A549 (cell line): ENCODE results near the gene TNRC18. TPM values are rescaled to one million over a fixed set of nuclear protein-coding genes. Genes with fewer than 3 reads are reported as not detected.

ENCODE experiments used
- ATAC-seq, 2 experiments: fragments of 200-7000 bp in 1 of 2; fragments of >200 bp in 1 of 2; cut with Nextera tagmentation in 1 of 2; cut with Tn5 transposase in 1 of 2; 3 replicates each; pipeline versions ENCODE4 v1.8.0 to v1.9.1; 2018 to 2020; ENCODE audit warnings: mild to moderate bottlenecking in 1 of 2, moderate library complexity in 1 of 2
- CTCF ChIA-PET: fragments of 300-600 bp; sonication (Branson Sonifier 250); formaldehyde crosslinking; extraction: SDS; loops from one replicate; lab custom pipeline; 2021; ENCODE audit warnings: antibody characterized with exemption, inconsistent platforms; lab: Yijun Ruan, JAX
- POLR2A ChIA-PET: fragments of 350-600 bp; formaldehyde crosslinking; extraction: SDS; loops from one replicate; lab custom pipeline; 2021; ENCODE audit warnings: antibody characterized with exemption, inconsistent platforms; lab: Yijun Ruan, JAX
- DNase-seq, 2 experiments: peaks; one replicate each; pipeline versions ENCODE4 v3.0.0 to v3.0.0-alpha.2; 2011 to 2016; ENCODE audit warnings: low read depth in 1 of 2, low spot score in 1 of 2
- FAIRE-seq: peaks from 2 replicates; lab custom pipeline; 2011; peaks lifted over from hg19 to GRCh38; lab: Jason Lieb, UNC
- H3K27ac ChIP-seq, 2 experiments: fragments of >200 bp; sonication (Bioruptor Twin); formaldehyde crosslinking; 3 replicates each; pipeline ENCODE4 v1.5.1; 2016 to 2017
- H3K4me1 ChIP-seq: fragments of >200 bp; sonication (Bioruptor Twin); formaldehyde crosslinking; 3 replicates; pipeline ENCODE4 v1.6.1; 2016
- H3K4me2 ChIP-seq: fragments of >200 bp; sonication (Bioruptor Twin); formaldehyde crosslinking; 3 replicates; pipeline ENCODE4 v1.6.1; 2016
- H3K4me3 ChIP-seq: fragments of >200 bp; sonication (Bioruptor Twin); formaldehyde crosslinking; 3 replicates; pipeline ENCODE4 v1.5.1; 2016
- H3K9me3 ChIP-seq: fragments of >200 bp; sonication (Bioruptor Twin); formaldehyde crosslinking; 3 replicates; pipeline ENCODE4 v1.6.1; 2016
- BCL3 ChIP-seq: fragments of >200 bp; sonication (Bioruptor Twin); formaldehyde crosslinking; IDR thresholded peaks from 3 replicates; pipeline ENCODE4 v1.6.1; 2016
- CEBPB ChIP-seq, 2 experiments: fragments of >200 bp in 1 of 2; sonication (Bioruptor Twin) in 1 of 2; formaldehyde crosslinking in 1 of 2; IDR thresholded peaks; 2 replicates each; pipeline ENCODE4 v1.6.1; 2012 to 2016
- CHD2 ChIP-seq: fragments of 150-350 bp; IDR thresholded peaks from 2 replicates; pipeline ENCODE4 v1.6.1; 2014; ENCODE audit warnings: low read length; ENCODE audit not compliant: partially characterized antibody
- CHD4 ChIP-seq: fragments of 200-600 bp; sonication (generic); IDR thresholded peaks from 2 replicates; pipeline ENCODE4 v1.6.1; 2016; ENCODE audit warnings: antibody characterized with exemption, mild to moderate bottlenecking, borderline replicate concordance
- CTCF ChIP-seq: fragments of >200 bp; sonication (Bioruptor Twin); formaldehyde crosslinking; IDR thresholded peaks from 3 replicates; pipeline ENCODE4 v1.5.1; 2016
- E2F6 ChIP-seq: IDR thresholded peaks from 2 replicates; pipeline ENCODE4 v1.6.1; 2012; ENCODE audit warnings: low read depth, borderline replicate concordance
- EHMT2 ChIP-seq: fragments of 200-600 bp; sonication (generic); IDR thresholded peaks from 2 replicates; pipeline ENCODE4 v1.6.1; 2016; ENCODE audit warnings: antibody characterized with exemption, low read depth, mild to moderate bottlenecking, moderate library complexity
- ELK1 ChIP-seq: fragments of 150-350 bp; IDR thresholded peaks from 2 replicates; pipeline ENCODE4 v1.6.1; 2014; ENCODE audit warnings: low read depth, mild to moderate bottlenecking, low read length
- EP300 ChIP-seq, 2 experiments: fragments of >200 bp; sonication (Bioruptor Twin); formaldehyde crosslinking; IDR thresholded peaks; 2 replicates in 1 of 2; 3 replicates in 1 of 2; pipeline ENCODE4 v1.6.1; 2016 to 2017
- FOSB ChIP-seq: fragments of 250-450 bp; sonication (Bioruptor Pico); IDR thresholded peaks from 2 replicates; pipeline ENCODE4 v1.5.0; 2020; ENCODE audit warnings: mild to moderate bottlenecking, moderate library complexity
- FOXS1 ChIP-seq: fragments of 250-450 bp; sonication (Bioruptor Pico); IDR thresholded peaks from 2 replicates; pipeline ENCODE4 v1.5.0; 2020; ENCODE audit warnings: mild to moderate bottlenecking, moderate library complexity
- GATA3 ChIP-seq: IDR thresholded peaks from 2 replicates; pipeline ENCODE4 v1.6.1; 2012; ENCODE audit warnings: borderline replicate concordance
- HDAC2 ChIP-seq: fragments of 200-600 bp; sonication (generic); IDR thresholded peaks from 2 replicates; pipeline ENCODE4 v1.6.1; 2016
- HOXA7 ChIP-seq: fragments of 250-450 bp; sonication (Bioruptor Pico); IDR thresholded peaks from 2 replicates; pipeline ENCODE4 v1.5.0; 2020; ENCODE audit warnings: mild to moderate bottlenecking, moderate library complexity
- JUNB ChIP-seq: fragments of >200 bp; sonication (Bioruptor Twin); formaldehyde crosslinking; IDR thresholded peaks from 2 replicates; pipeline ENCODE4 v1.6.1; 2016
- MAZ ChIP-seq: fragments of 150-350 bp; IDR thresholded peaks from 2 replicates; pipeline ENCODE4 v1.6.1; 2014; ENCODE audit warnings: antibody characterized with exemption, low read depth, low read length, borderline replicate concordance
- NPAS2 ChIP-seq: fragments of 250-450 bp; sonication (Bioruptor Pico); IDR thresholded peaks from 2 replicates; pipeline ENCODE4 v1.8.0; 2022; ENCODE audit warnings: mild to moderate bottlenecking, moderate library complexity, borderline replicate concordance
- PHF8 ChIP-seq: fragments of 200-600 bp; sonication (generic); IDR thresholded peaks from 2 replicates; pipeline ENCODE4 v1.6.1; 2016; ENCODE audit warnings: low read depth, mild to moderate bottlenecking, antibody characterized with exemption, moderate library complexity, borderline replicate concordance
- POLR2A ChIP-seq: IDR thresholded peaks from 2 replicates; pipeline ENCODE4 v1.6.1; 2012; ENCODE audit warnings: mild to moderate bottlenecking, low read length
- RAD21 ChIP-seq, 2 experiments: fragments of >200 bp in 1 of 2; sonication (Bioruptor Twin) in 1 of 2; formaldehyde crosslinking in 1 of 2; IDR thresholded peaks in 1 of 2; conservative IDR thresholded peaks in 1 of 2; 2 replicates in 1 of 2; 3 replicates in 1 of 2; pipeline ENCODE4 v1.6.1; 2012 to 2018; ENCODE audit warnings: inconsistent platforms in 1 of 2
- RARB ChIP-seq: fragments of 250-450 bp; sonication (Bioruptor Pico); IDR thresholded peaks from 2 replicates; pipeline ENCODE4 v1.8.0; 2021; ENCODE audit warnings: mild to moderate bottlenecking, moderate library complexity
- RFX5 ChIP-seq: fragments of 450-650 bp; IDR thresholded peaks from 2 replicates; pipeline ENCODE4 v1.7.1; 2014; ENCODE audit warnings: antibody characterized with exemption, mild to moderate bottlenecking, moderate library complexity
- RNF2 ChIP-seq: fragments of 200-600 bp; sonication (generic); IDR thresholded peaks from 2 replicates; pipeline ENCODE4 v1.6.1; 2016; ENCODE audit warnings: low read depth, mild to moderate bottlenecking, antibody characterized with exemption, moderate library complexity, borderline replicate concordance
- SMC3 ChIP-seq: fragments of >200 bp; sonication (Bioruptor Twin); formaldehyde crosslinking; IDR thresholded peaks from 3 replicates; pipeline ENCODE4 v1.6.1; 2018; ENCODE audit warnings: inconsistent platforms
- ZC3H11A ChIP-seq: fragments of 450-650 bp; IDR thresholded peaks from 2 replicates; pipeline ENCODE4 v1.6.1; 2014; ENCODE audit warnings: antibody characterized with exemption, mild to moderate bottlenecking
- ZSCAN20 ChIP-seq: fragments of 250-450 bp; sonication (Bioruptor Pico); IDR thresholded peaks from 2 replicates; pipeline ENCODE4 v1.8.0; 2022; ENCODE audit warnings: mild to moderate bottlenecking, moderate library complexity
- WGBS: methylation state at CpG from one replicate; pipeline ENCODE4 v1.1.6; 2017; ENCODE audit errors: missing lambda C conversion rate; 5-methylcytosine and 5-hydroxymethylcytosine counted together
- polyA plus RNA-seq, 4 experiments: library from polyadenylated mRNA; depleted of rRNA in 3 of 4; stranded (reverse); fragments of >200 nt; fragmentation: RNase III in 1 of 4; extraction: RNeasy Plus Mini Kit Qiagen cat#74134 plus additional on column Dnase treatment in 1 of 4; gene quantifications; 2 replicates in 3 of 4; 3 replicates in 1 of 4; pipeline ENCODE4 v1.2.3, GENCODE V29; 2011 to 2017

The TNRC18 gene
- polyA plus RNA-seq, 2 of the 4 experiments (the other 2 are of a cell fraction) = 15.5 to 39.9 TPM

- H3K4me2 ChIP-seq = no peak overlapping the region
- H3K4me1 ChIP-seq = no peaks in the 10 kb centered on the region
- peak; percentile 4 to 8; a peak in 4 of 6 replicates for ATAC-seq
- no peak overlapping the region for H3K4me3 ChIP-seq
- ChIA-PET POLR2A (no interaction called here), CTCF (no interaction called here)
- H3K27ac ChIP-seq = no peak overlapping the region
- H3K9me3 ChIP-seq = no peaks in the 10 kb centered on the region
- TF ChIP-seq ZSCAN20 (CRISPR knock-in tag) (no peak), RFX5 (no peak)
- FAIRE-seq = no peak
- DNase-seq = no peak
- 80% methylated on average over 28 of the region's 35 CpGs for WGBS
Observed at GRCh38 chr7:5303591-5304505, 119.8 kb downstream of the TNRC18 start.

GRCh38 chr7:5303061-5303460 is 120.6 kb downstream of the TNRC18 start:
- WGBS = 91% methylated on average over 16 of the region's 18 CpGs
- FAIRE-seq = no peak
- ChIA-PET CTCF (no interaction called here), POLR2A (no interaction called here)
- Histone ChIP-seq H3K4me1 (no peaks in the 10 kb centered on the region), H3K27ac (no peak overlapping the region), H3K9me3 (no peaks in the 10 kb centered on the region), H3K4me2 (no peak overlapping the region), H3K4me3 (no peak overlapping the region)
- no peak for DNase-seq
- ATAC-seq = peak; percentile 9 to 19; a peak in 3 of 6 replicates
- TF ChIP-seq EHMT2 (no peak), HDAC2 (no peak), CEBPB (IDR thresholded peaks at IDR 0.05) (no peak), CHD2 (no peak), BCL3 (no peak), CHD4 (no peak), EP300 (IDR thresholded peaks at IDR 0.05) (no peak), POLR2A (no peak), MAZ (no peak)
- TF ChIP-seq, all 56 proteins: peak for 0

GRCh38 chr7:5302577-5302976 is 121.1 kb downstream of the TNRC18 start:
- H3K4me2 ChIP-seq = no peak overlapping the region
- 93% methylated on average over 21 of the region's 25 CpGs for WGBS
- TF ChIP-seq RAD21 (conservative IDR thresholded peaks at IDR 0.05 in 1 of 2, IDR thresholded peaks at IDR 0.05 in 1 of 2) (no peak), SMC3 (no peak), CHD2 (no peak), FOXS1 (CRISPR knock-in tag) (no peak), RNF2 (no peak), CEBPB (IDR thresholded peaks at IDR 0.05) (no peak), BCL3 (no peak), FOSB (CRISPR knock-in tag) (no peak), PHF8 (no peak), ZC3H11A (no peak), RARB (no peak), GATA3 (no peak), ELK1 (no peak), E2F6 (no peak), POLR2A (no peak), HOXA7 (CRISPR knock-in tag) (no peak), JUNB (no peak), CTCF (no peak), NPAS2 (CRISPR knock-in tag) (no peak)
- CTCF ChIA-PET = no interaction called here
- no peak overlapping the region for H3K4me3 ChIP-seq
- FAIRE-seq (no peak), ATAC-seq (peak; percentile 58 to 63; a peak in 5 of 6 replicates), DNase-seq (no peak)
- H3K9me3 ChIP-seq = no peaks in the 10 kb centered on the region
- no peaks in the 10 kb centered on the region for H3K4me1 ChIP-seq
- H3K27ac ChIP-seq = no peak overlapping the region
- POLR2A ChIA-PET = no interaction called here
